ENCODE results near the gene LRRC25. TPM values are rescaled to one million over a fixed set of nuclear protein-coding genes. Genes with fewer than 3 reads are reported as not detected.

The LRRC25 gene
- total RNA-seq, 1 experiment from 2014 or later: not detected

- no peak overlapping the region for H3K9ac ChIP-seq (ENCODE audit: extremely low read depth, insufficient read length, low read length)
- peaks cover 7% of the 10 kb centered on the region for H3K23me2 ChIP-seq (ENCODE audit: insufficient read length, low read depth, low read length, poor library complexity, severe bottlenecking)
- H3K27me3 Mint-ChIP-seq (ENCODE audit: low read depth): no peaks in the 10 kb centered on the region
Measured at GRCh38 chr19:18345296-18345695, 52.1 kb downstream of the LRRC25 start.

More at GRCh38 chr19:18345296-18345695, 52.1 kb downstream of the LRRC25 start:
- H2BK12ac ChIP-seq (ENCODE audit: insufficient read length, low read depth, low read length): no peak overlapping the region
- no peak overlapping the region; the same call in 1 of the 2 replicates for H3K4ac ChIP-seq (ENCODE audit: low read depth, low read length)
- H3K79me1 ChIP-seq (ENCODE audit: insufficient read depth, low read depth, low read length, poor library complexity, severe bottlenecking): no peaks in the 10 kb centered on the region
- H4K8ac ChIP-seq (replicated peaks; ENCODE audit: insufficient read length, low read depth, low read length): no peak overlapping the region
- peaks cover 0 to 46% (median 8%) of the 10 kb centered on the region in 3 experiments; a peak in 5 of 7 replicates for H3K36me3 Mint-ChIP-seq (ENCODE audit: insufficient read depth in 1 of 3, low read depth in 3 of 3)
- no peak overlapping the region for H3K14ac ChIP-seq (ENCODE audit: insufficient read depth, low read length)
- H3K27ac ChIP-seq (ENCODE audit: insufficient read length, low read depth, low read length): no peak overlapping the region
- no peaks in the 10 kb centered on the region for H3K9me3 ChIP-seq (ENCODE audit: control insufficient read depth, low read depth, low read length)
- H3K79me2 ChIP-seq (ENCODE audit: insufficient read depth, low read length): no peaks in the 10 kb centered on the region
- no peak overlapping the region for H3K4me3 Mint-ChIP-seq
- H3T11ph ChIP-seq (ENCODE audit: low read length): no peak overlapping the region
- no peaks in the 10 kb centered on the region for H3K27me3 ChIP-seq (ENCODE audit: insufficient read depth, low read length)
- no peak overlapping the region for H2BK120ac ChIP-seq (ENCODE audit: low read depth, low read length, poor library complexity, severe bottlenecking)
- H2BK20ac ChIP-seq (ENCODE audit: low read depth, low read length, poor library complexity, severe bottlenecking): no peak overlapping the region
- H2AK5ac ChIP-seq (ENCODE audit: insufficient read length, low read length): no peak overlapping the region
- H3K4me1 Mint-ChIP-seq: peaks cover 41 to 43% of the 10 kb centered on the region in 2 experiments
- no peak overlapping the region for H2AFZ ChIP-seq (ENCODE audit: low read length)
- H3K27ac Mint-ChIP-seq: peak overlapping the region in 2 of 3 experiments; percentile 84 to 91; a peak in 3 of 7 replicates
- peaks cover 2% of the 10 kb centered on the region for H3K4me1 ChIP-seq (ENCODE audit: insufficient read depth, low read length)
- no peak for DNase-seq
- H3K56ac ChIP-seq (ENCODE audit: insufficient read length, low read depth, low read length): no peak overlapping the region
- no peak overlapping the region for H4K91ac ChIP-seq (ENCODE audit: insufficient read length, low read depth, low read length)
- H3K4me2 ChIP-seq (ENCODE audit: insufficient read depth, insufficient read length, low read length): no peak overlapping the region
- H4K20me1 ChIP-seq (ENCODE audit: control insufficient read depth, insufficient read depth, insufficient read length): no peaks in the 10 kb centered on the region
- no peak overlapping the region for H3K23ac ChIP-seq (ENCODE audit: insufficient read length, low read depth, low read length)
- TF ChIP-seq CTCF (conservative IDR thresholded peaks at IDR 0.05): no peak
- H3K18ac ChIP-seq (ENCODE audit: insufficient read length, low read depth, low read length): no peak overlapping the region
- no peak overlapping the region for H2BK15ac ChIP-seq (ENCODE audit: low read depth, low read length)
- H3K9me3 Mint-ChIP-seq: no peaks in the 10 kb centered on the region; a peak in 2 of 5 replicates
- WGBS (ENCODE audit: extremely low coverage, insufficient read length, low lambda C conversion rate): no CpG with 5 or more reads among the region's 6 CpGs
- no peak overlapping the region for H4K5ac ChIP-seq (ENCODE audit: insufficient read length, low read depth, low read length)
- no peak overlapping the region for H2BK5ac ChIP-seq (ENCODE audit: insufficient read length, low read length)
